B cell (primary cell): ENCODE measurements around the gene AGAP1.

Experiments used
- CTCF ChIP-seq: fragments of 200-600 bp; IDR thresholded peaks from one replicate; pipeline ENCODE4 v1.8.0; 2022; ENCODE audit warnings: antibody characterized with exemption, mild to moderate bottlenecking
- EZH2 ChIP-seq: IDR thresholded peaks from 2 replicates; pipeline ENCODE4 v1.6.1; 2012; ENCODE audit warnings: borderline replicate concordance, low read depth, mild to moderate bottlenecking, moderate library complexity, low read length; ENCODE audit not compliant: insufficient read depth, poor library complexity, severe bottlenecking

- TF ChIP-seq CTCF = no peak
- no peak for TF ChIP-seq EZH2
Measured at GRCh38 chr2:235734688-235735231, 240.9 kb downstream of the AGAP1 start.
